Ovary (tissue), 9 donors: ENCODE data around the gene DDX46. TPM values are rescaled to one million over a fixed set of nuclear protein-coding genes. Genes with fewer than 3 reads are reported as not detected.
"Not testable (repeated sequence)": the region's sequence is repeated elsewhere in the genome, so short reads cannot be mapped to it uniquely, and the experiment has no call there.

Experiments
- DNase-seq, 5 donors: peaks; one replicate each; pipeline ENCODE4 v3.0.0-alpha.2; 2019 to 2020
- H3K27ac ChIP-seq, 2 donors: fragments of 200-600 bp; one replicate each; pipeline versions ENCODE4 v1.5.1 to v1.8.0; 2019 to 2022
- H3K27me3 ChIP-seq: fragments of 200-600 bp; one replicate; pipeline ENCODE4 v1.8.0; 2022
- H3K36me3 ChIP-seq: fragments of 200-600 bp; sonication (generic); one replicate; pipeline ENCODE4 v1.5.1; 2019
- H3K4me1 ChIP-seq: one replicate; pipeline ENCODE4 v1.8.1; 2013; ENCODE audit warnings: mild to moderate bottlenecking, moderate library complexity; ENCODE audit not compliant: insufficient read depth
- H3K4me3 ChIP-seq: fragments of 200-600 bp; sonication (generic); one replicate; pipeline ENCODE4 v1.5.1; 2017
- H3K9me3 ChIP-seq, 2 donors: fragments of 200-600 bp in 1 of 2; sonication (generic) in 1 of 2; one replicate each; pipeline versions ENCODE4 v1.5.1 to v1.8.1; 2013 to 2019; ENCODE audit warnings: mild to moderate bottlenecking in 1 of 2, moderate library complexity in 1 of 2
- CTCF ChIP-seq, 3 donors: fragments of 450-650 bp in 2 of 3; fragments of 200-600 bp in 1 of 3; IDR thresholded peaks; one replicate each; pipeline versions ENCODE4 v1.5.1 to v1.8.0; 2016 to 2022; ENCODE audit warnings: antibody characterized with exemption in 3 of 3, mild to moderate bottlenecking in 1 of 3
- EP300 ChIP-seq: sonication (generic); formaldehyde crosslinking; IDR thresholded peaks from one replicate; pipeline ENCODE4 v1.6.1; 2017; ENCODE audit warnings: antibody characterized with exemption
- POLR2A ChIP-seq: fragments of 450-650 bp; IDR thresholded peaks from one replicate; pipeline ENCODE4 v1.6.1; 2017; ENCODE audit warnings: antibody characterized with exemption, mild to moderate bottlenecking, moderate library complexity
- WGBS, 3 donors: extraction: QIAGEN DNeasy Blood & Tissue Kit in 1 of 3; methylation state at CpG; one replicate each; pipeline versions ENCODE4 v1.1.5 to v1.1.7; 2013 to 2017; 5-methylcytosine and 5-hydroxymethylcytosine counted together
- intact Hi-C, 4 donors: fragments of 100-400 bp; cut with DNase I; formaldehyde crosslinking; loops; one replicate each; pipeline versions ENCODE4 v1.11.0 to v1.15.1; 2022 to 2023
- polyA plus RNA-seq, 2 donors: library from polyadenylated mRNA; stranded (reverse); fragments of 200-250 nt in 1 of 2; fragments of 350-450 nt in 1 of 2; fragmentation: Illumina TruSeq in 1 of 2; extraction: RNeasy Lipid Tissue Mini Kit (QIAGEN cat#74804) in 1 of 2; gene quantifications; one replicate each; pipeline ENCODE4 v1.2.3, GENCODE V29; 2013 to 2014
- total RNA-seq, 7 donors: library from RNA; depleted of rRNA in 2 of 7; stranded (reverse); fragments of >200 nt in 2 of 7; fragmentation: NEBNext Ultra II Directional in 3 of 7; extraction: Animal tissue kit (Norgen Biotek cat#: 25700) in 3 of 7; gene quantifications; one replicate each; pipeline versions ENCODE4 v1.1.0 to v1.2.4, GENCODE V29; 2016 to 2023
- donor health status: DM: no; HTN: no; CAD: no; lungs with moderate emphysema.
- donor health status: DM: no; HTN: no; CAD: no.
- donor health status: Bipolar disorder and iron deficiency.
- donor health status: DM: yes; HTN: yes; CAD: no.
- donor health status: DM: no; HTN: no; CAD: no.
- donor health status: DM: yes; HTN: yes; CAD: no.

Gene DDX46
- total and polyA plus RNA-seq, 9 donors = 17.8 to 54.7 (median 40.2) TPM

GRCh38 chr5:134833340-134834032 lies 74.9 kb downstream of the DDX46 start:
- no peaks in the 10 kb centered on the region for H3K9me3 ChIP-seq
- H3K4me1 ChIP-seq = peaks cover 2% of the 10 kb centered on the region
- no peak for DNase-seq
- no peak overlapping the region for H3K27ac ChIP-seq
- intact Hi-C loops = no loop called here
- TF ChIP-seq POLR2A (no peak), CTCF (IDR thresholded peaks at IDR 0.05) (no peak), EP300 (no peak)
- no peaks in the 10 kb centered on the region for H3K36me3 ChIP-seq
- 62 to 71% (median 70%) methylated on average over 3 of the region's 3 CpGs for WGBS, 3 donors
- H3K27me3 ChIP-seq = no peaks in the 10 kb centered on the region
- H3K4me3 ChIP-seq = no peak overlapping the region

GRCh38 chr5:134835623-134836022 lies 77.0 kb downstream of the DDX46 start:
- TF ChIP-seq CTCF (IDR thresholded peaks at IDR 0.05) = no peak
- TF ChIP-seq POLR2A = no peak
- TF ChIP-seq EP300 = no peak
- H3K4me3 ChIP-seq = no peak overlapping the region
- no peaks in the 10 kb centered on the region for H3K36me3 ChIP-seq
- intact Hi-C loops = no loop called here
- peaks cover 2% of the 10 kb centered on the region for H3K4me1 ChIP-seq
- no peaks in the 10 kb centered on the region for H3K27me3 ChIP-seq
- no peaks in the 10 kb centered on the region for H3K9me3 ChIP-seq
- no peak overlapping the region for H3K27ac ChIP-seq
- no peak for DNase-seq
- WGBS, 3 donors = 96 to 98% (median 97%) methylated on average over 2 of the region's 2 CpGs

GRCh38 chr5:134837530-134838181 lies 79.1 kb downstream of the DDX46 start:
- no peaks in the 10 kb centered on the region for H3K36me3 ChIP-seq
- TF ChIP-seq CTCF (IDR thresholded peaks at IDR 0.05) = no peak
- TF ChIP-seq POLR2A = no peak
- TF ChIP-seq EP300 = no peak
- H3K27ac ChIP-seq = no peak overlapping the region
- WGBS, 3 donors = 68 to 83% (median 78%) methylated on average over 3 of the region's 3 CpGs
- intact Hi-C loops = no loop called here
- H3K4me3 ChIP-seq = no peak overlapping the region
- DNase-seq = no peak
- no peaks in the 10 kb centered on the region for H3K27me3 ChIP-seq
- no peaks in the 10 kb centered on the region for H3K9me3 ChIP-seq
- H3K4me1 ChIP-seq = peaks cover 2% of the 10 kb centered on the region

GRCh38 chr5:134838361-134838760 lies 79.8 kb downstream of the DDX46 start:
- DNase-seq, intact Hi-C loops, H3K4me1 ChIP-seq, H3K9me3 ChIP-seq, H3K36me3 ChIP-seq, H3K27ac ChIP-seq, H3K4me3 ChIP-seq, H3K27me3 ChIP-seq: not testable (repeated sequence)
- WGBS, 3 donors = 87 to 88% (median 88%) methylated on average over 9 of the region's 9 CpGs

GRCh38 chr5:134840811-134841210 lies 82.2 kb downstream of the DDX46 start:
- H3K36me3 ChIP-seq = no peaks in the 10 kb centered on the region
- WGBS, 3 donors = 83 to 94% (median 85%) methylated on average over 3 of the region's 3 CpGs
- intact Hi-C loops = no loop called here

More at GRCh38 chr5:134840811-134841210, 82.2 kb downstream of the DDX46 start:
- no peaks in the 10 kb centered on the region for H3K9me3 ChIP-seq
- TF ChIP-seq CTCF (IDR thresholded peaks at IDR 0.05) = no peak
- no peak for TF ChIP-seq EP300
- no peak for TF ChIP-seq POLR2A
- H3K27ac ChIP-seq = no peak overlapping the region
- no peaks in the 10 kb centered on the region for H3K4me1 ChIP-seq
- no peaks in the 10 kb centered on the region for H3K27me3 ChIP-seq
- H3K4me3 ChIP-seq = no peak overlapping the region
- no peak for DNase-seq
